HCT116 (cell line): ENCODE measurements around the gene NAGPA. TPM values are rescaled to one million over a fixed set of nuclear protein-coding genes. Genes with fewer than 3 reads are reported as not detected.

Experiments
- ATAC-seq: fragments of 200-7000 bp; cut with Tn5 transposase; 2 replicates; pipeline ENCODE4 v1.9.1; 2020; ENCODE audit warnings: mild to moderate bottlenecking, moderate library complexity
- BruUV-seq: library from RNA; stranded (reverse); fragments of 400-500 nt; replicated peaks from 2 replicates; lab custom pipeline; 2021; lab: Mats Ljungman, UMichigan
- CTCF ChIA-PET: fragments of 300-600 bp; sonication (Branson Sonifier 250); formaldehyde crosslinking; loops from one replicate; lab custom pipeline; 2021; ENCODE audit warnings: antibody characterized with exemption; lab: Charles Lee
- POLR2A ChIA-PET: fragments of 300-600, 350-600 bp; sonication (Branson Sonifier 250); formaldehyde crosslinking; loops from one replicate; lab custom pipeline; 2021; ENCODE audit warnings: antibody characterized with exemption; lab: Charles Lee
- RAD21 ChIA-PET, 2 experiments: fragments of 300-600 bp; sonication (Branson Sonifier 250); formaldehyde crosslinking; loops; one replicate each; lab custom pipeline; 2023; ENCODE audit warnings: low total read pairs in 2 of 2; ENCODE audit not compliant: uncharacterized antibody in 2 of 2, unreplicated experiment in 2 of 2, low non-redundant PET in 1 of 2; lab: Charles Lee
- DNase-seq: peaks from one replicate; pipeline ENCODE4 v3.0.0-alpha.2; 2010; ENCODE audit warnings: low read depth, low spot score
- H2AFZ ChIP-seq: fragments of 200-600 bp; shearing (Covaris generic), sonication (generic); 2 replicates; pipeline ENCODE4 v1.6.1; 2017; ENCODE audit warnings: low read depth, mixed run types, mixed read lengths, antibody characterized with exemption, low read length; ENCODE audit not compliant: poor library complexity, severe bottlenecking
- H3K27ac ChIP-seq: 2 replicates; pipeline ENCODE4 v1.5.1; 2012; ENCODE audit warnings: low read depth, low read length
- H3K27me3 ChIP-seq: fragments of 200-600 bp; sonication (generic); 2 replicates; pipeline ENCODE4 v1.6.1; 2016; ENCODE audit warnings: mixed run types, low read length, mixed read lengths; ENCODE audit not compliant: insufficient read depth
- H3K36me3 ChIP-seq, 2 experiments: fragments of 200-500 bp in 1 of 2; fragments of 200-600 bp in 1 of 2; sonication (Bioruptor generic) in 1 of 2; sonication (generic) in 1 of 2; 2 replicates each; pipeline versions ENCODE4 v1.5.1 to v1.6.1; 2014 to 2016; ENCODE audit warnings: low read length in 2 of 2, inconsistent platforms in 1 of 2, mixed read lengths in 1 of 2, mixed run types in 1 of 2; ENCODE audit not compliant: insufficient read depth in 2 of 2, control insufficient read depth in 1 of 2
- H3K4me1 ChIP-seq, 2 experiments: fragments of 200-600 bp in 1 of 2; sonication (generic) in 1 of 2; 2 replicates each; pipeline versions ENCODE4 v1.5.1 to v1.6.1; 2012 to 2017; ENCODE audit warnings: low read length in 2 of 2, inconsistent platforms in 1 of 2, mild to moderate bottlenecking in 1 of 2, mixed read lengths in 1 of 2, mixed run types in 1 of 2, moderate library complexity in 1 of 2; ENCODE audit not compliant: insufficient read depth in 2 of 2, control insufficient read depth in 1 of 2
- H3K4me2 ChIP-seq: fragments of 200-600 bp; sonication (generic); 2 replicates; pipeline ENCODE4 v1.6.1; 2017; ENCODE audit warnings: mixed run types, low read length, mixed read lengths
- H3K4me3 ChIP-seq, 2 experiments: fragments of 200-600 bp in 1 of 2; sonication (generic) in 1 of 2; replicated peaks in 1 of 2; 2 replicates each; pipeline ENCODE4 v1.5.1; 2011 to 2016; ENCODE audit warnings: low read length in 2 of 2, control low read depth in 1 of 2, low read depth in 1 of 2, mild to moderate bottlenecking in 1 of 2, mixed read lengths in 1 of 2, mixed run types in 1 of 2
- H3K79me2 ChIP-seq: fragments of 200-600 bp; sonication (generic); 2 replicates; pipeline ENCODE4 v1.6.1; 2017; ENCODE audit warnings: mild to moderate bottlenecking, mixed run types, low read length, moderate library complexity, mixed read lengths; ENCODE audit not compliant: insufficient read depth
- H3K9ac ChIP-seq: fragments of 200-600 bp; sonication (generic); 2 replicates; pipeline ENCODE4 v1.6.1; 2016; ENCODE audit warnings: low read length, mixed read lengths
- H3K9me2 ChIP-seq: fragments of 200-600 bp; sonication (generic), shearing (Covaris generic); 2 replicates; pipeline ENCODE4 v1.6.1; 2017; ENCODE audit warnings: mixed run types, mild to moderate bottlenecking, moderate library complexity; ENCODE audit not compliant: insufficient read depth
- H3K9me3 ChIP-seq, 2 experiments: fragments of 200-500 bp in 1 of 2; fragments of 200-600 bp in 1 of 2; sonication (Bioruptor generic) in 1 of 2; sonication (generic) in 1 of 2; 2 replicates each; pipeline ENCODE4 v1.6.1; 2014 to 2017; ENCODE audit warnings: low read length in 2 of 2, mixed read lengths in 2 of 2, inconsistent platforms in 1 of 2, low read depth in 1 of 2, mild to moderate bottlenecking in 1 of 2, mixed run types in 1 of 2, moderate library complexity in 1 of 2; ENCODE audit not compliant: control insufficient read depth in 1 of 2, insufficient read depth in 1 of 2
- H4K20me1 ChIP-seq: fragments of 200-600 bp; sonication (generic), shearing (Covaris generic); 2 replicates; pipeline ENCODE4 v1.6.1; 2017; ENCODE audit warnings: mixed run types, mild to moderate bottlenecking, moderate library complexity; ENCODE audit not compliant: insufficient read depth
- ATF3 ChIP-seq: IDR thresholded peaks from 2 replicates; pipeline ENCODE4 v1.6.1; 2012
- CBX3 ChIP-seq: IDR thresholded peaks from 2 replicates; pipeline ENCODE4 v1.6.1; 2012; ENCODE audit warnings: low read depth
- CEBPB ChIP-seq: IDR thresholded peaks from 2 replicates; pipeline ENCODE4 v1.6.1; 2012; ENCODE audit warnings: low read depth
- CTCF ChIP-seq, 3 experiments: fragments of 200-600 bp in 1 of 3; sonication (generic) in 1 of 3; IDR thresholded peaks in 2 of 3; conservative IDR thresholded peaks in 1 of 3; 2 replicates each; pipeline ENCODE4 v1.5.1; 2012 to 2017; ENCODE audit warnings: low read depth in 2 of 3, low read length in 2 of 3, antibody characterized with exemption in 1 of 3, borderline replicate concordance in 1 of 3, control low read depth in 1 of 3, mild to moderate bottlenecking in 1 of 3, mixed read lengths in 1 of 3, mixed run types in 1 of 3, moderate library complexity in 1 of 3; ENCODE audit not compliant: insufficient read depth in 1 of 3
- ELF1 ChIP-seq: IDR thresholded peaks from 2 replicates; pipeline ENCODE4 v1.6.1; 2012; ENCODE audit warnings: low read depth, borderline replicate concordance
- EZH2 ChIP-seq: fragments of 200-600 bp; sonication (generic); IDR thresholded peaks from 2 replicates; pipeline ENCODE4 v1.6.1; 2017; ENCODE audit warnings: antibody characterized with exemption, mixed run types
- EZH2phosphoT487 ChIP-seq: fragments of 200-600 bp; IDR thresholded peaks from 2 replicates; pipeline ENCODE4 v1.6.1; 2018; ENCODE audit warnings: antibody characterized with exemption, borderline replicate concordance
- FOSL1 ChIP-seq: IDR thresholded peaks from 2 replicates; pipeline ENCODE4 v1.6.1; 2012; ENCODE audit warnings: low read depth
- JUND ChIP-seq: IDR thresholded peaks from 2 replicates; pipeline ENCODE4 v1.6.1; 2012
- POLR2AphosphoS5 ChIP-seq: IDR thresholded peaks from 2 replicates; pipeline ENCODE4 v1.6.1; 2011; ENCODE audit warnings: mild to moderate bottlenecking, low read depth, low read length, moderate library complexity
- RAD21 ChIP-seq: IDR thresholded peaks from 2 replicates; pipeline ENCODE4 v1.6.1; 2012; ENCODE audit warnings: low read depth, mild to moderate bottlenecking
- SIN3A ChIP-seq: IDR thresholded peaks from 2 replicates; pipeline ENCODE4 v1.6.1; 2012; ENCODE audit warnings: low read depth
- SP1 ChIP-seq: IDR thresholded peaks from 2 replicates; pipeline ENCODE4 v1.6.1; 2012; ENCODE audit warnings: low read depth
- SRF ChIP-seq: IDR thresholded peaks from 2 replicates; pipeline ENCODE4 v1.6.1; 2012; ENCODE audit warnings: low read depth
- TCF7L2 ChIP-seq: IDR thresholded peaks from 2 replicates; pipeline ENCODE4 v1.7.0; 2011; ENCODE audit warnings: borderline replicate concordance, inconsistent platforms; ENCODE audit not compliant: insufficient read depth, insufficient read length; ENCODE audit errors: extremely low read depth
- intact Hi-C: fragments of 100-400 bp; cut with micrococcal nuclease; formaldehyde crosslinking; loops from 2 replicates; pipeline ENCODE4 v1.10.0; 2022
- total RNA-seq: library from RNA; stranded (reverse); gene quantifications from one replicate; pipeline ENCODE4 v1.2.1, GENCODE V29; 2021; ENCODE audit not compliant: unreplicated experiment
- TF ChIP-seq, protein P1 (sequence below): IDR thresholded peaks from 2 replicates; pipeline ENCODE4 v1.6.1; 2012; ENCODE audit warnings: low read depth
- TF ChIP-seq, protein P2 (sequence below): IDR thresholded peaks from 2 replicates; pipeline ENCODE4 v1.6.1; 2011; ENCODE audit warnings: mild to moderate bottlenecking, low read length, moderate library complexity; ENCODE audit not compliant: insufficient replicate concordance; ENCODE audit errors: extremely low read depth

NAGPA gene
- total RNA-seq, 1 experiment from 2014 or later = 17.5 TPM

GRCh38 chr16:4994719-4995434, 38.9 kb downstream of the NAGPA start:
- CTCF ChIA-PET = no interaction called here

More at GRCh38 chr16:4994719-4995434, 38.9 kb downstream of the NAGPA start:
- ChIA-PET POLR2A (no interaction called here), RAD21 (no interaction called here)
- ATAC-seq = no peak
- intact Hi-C loops = no loop called here
- Histone ChIP-seq H4K20me1 (no peaks in the 10 kb centered on the region), H3K36me3 (no peaks in the 10 kb centered on the region), H3K27me3 (peaks cover 5% of the 10 kb centered on the region; the same call in 1 of the 2 replicates), H3K4me3 (no peak overlapping the region), H3K9me3 (no peaks in the 10 kb centered on the region), H3K4me2 (no peak overlapping the region), H3K27ac (no peak overlapping the region), H2AFZ (no peak overlapping the region), H3K9ac (no peak overlapping the region), H3K79me2 (no peaks in the 10 kb centered on the region), H3K4me1 (no peaks in the 10 kb centered on the region), H3K9me2 (no peaks in the 10 kb centered on the region)
- no TSS peak for BruUV-seq
- TF ChIP-seq EZH2phosphoT487 (no peak), FOSL1 (no peak), JUND (no peak), ATF3 (no peak), CEBPB (no peak), EZH2 (no peak), CBX3 (no peak), SP1 (no peak), SIN3A (no peak), POLR2AphosphoS5 (no peak), RAD21 (no peak), TCF7L2 (no peak), CTCF (IDR thresholded peaks at IDR 0.05 in 2 of 3, conservative IDR thresholded peaks at IDR 0.05 in 1 of 3; ENCODE audit: borderline replicate concordance in 1 of 3, insufficient read depth in 1 of 3, low read depth in 2 of 3, low read length in 2 of 3) (no peak), SRF (no peak), ELF1 (no peak)
- TF ChIP-seq, protein P1, sequence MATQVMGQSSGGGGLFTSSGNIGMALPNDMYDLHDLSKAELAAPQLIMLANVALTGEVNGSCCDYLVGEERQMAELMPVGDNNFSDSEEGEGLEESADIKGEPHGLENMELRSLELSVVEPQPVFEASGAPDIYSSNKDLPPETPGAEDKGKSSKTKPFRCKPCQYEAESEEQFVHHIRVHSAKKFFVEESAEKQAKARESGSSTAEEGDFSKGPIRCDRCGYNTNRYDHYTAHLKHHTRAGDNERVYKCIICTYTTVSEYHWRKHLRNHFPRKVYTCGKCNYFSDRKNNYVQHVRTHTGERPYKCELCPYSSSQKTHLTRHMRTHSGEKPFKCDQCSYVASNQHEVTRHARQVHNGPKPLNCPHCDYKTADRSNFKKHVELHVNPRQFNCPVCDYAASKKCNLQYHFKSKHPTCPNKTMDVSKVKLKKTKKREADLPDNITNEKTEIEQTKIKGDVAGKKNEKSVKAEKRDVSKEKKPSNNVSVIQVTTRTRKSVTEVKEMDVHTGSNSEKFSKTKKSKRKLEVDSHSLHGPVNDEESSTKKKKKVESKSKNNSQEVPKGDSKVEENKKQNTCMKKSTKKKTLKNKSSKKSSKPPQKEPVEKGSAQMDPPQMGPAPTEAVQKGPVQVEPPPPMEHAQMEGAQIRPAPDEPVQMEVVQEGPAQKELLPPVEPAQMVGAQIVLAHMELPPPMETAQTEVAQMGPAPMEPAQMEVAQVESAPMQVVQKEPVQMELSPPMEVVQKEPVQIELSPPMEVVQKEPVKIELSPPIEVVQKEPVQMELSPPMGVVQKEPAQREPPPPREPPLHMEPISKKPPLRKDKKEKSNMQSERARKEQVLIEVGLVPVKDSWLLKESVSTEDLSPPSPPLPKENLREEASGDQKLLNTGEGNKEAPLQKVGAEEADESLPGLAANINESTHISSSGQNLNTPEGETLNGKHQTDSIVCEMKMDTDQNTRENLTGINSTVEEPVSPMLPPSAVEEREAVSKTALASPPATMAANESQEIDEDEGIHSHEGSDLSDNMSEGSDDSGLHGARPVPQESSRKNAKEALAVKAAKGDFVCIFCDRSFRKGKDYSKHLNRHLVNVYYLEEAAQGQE = no peak
- TF ChIP-seq, protein P2, sequence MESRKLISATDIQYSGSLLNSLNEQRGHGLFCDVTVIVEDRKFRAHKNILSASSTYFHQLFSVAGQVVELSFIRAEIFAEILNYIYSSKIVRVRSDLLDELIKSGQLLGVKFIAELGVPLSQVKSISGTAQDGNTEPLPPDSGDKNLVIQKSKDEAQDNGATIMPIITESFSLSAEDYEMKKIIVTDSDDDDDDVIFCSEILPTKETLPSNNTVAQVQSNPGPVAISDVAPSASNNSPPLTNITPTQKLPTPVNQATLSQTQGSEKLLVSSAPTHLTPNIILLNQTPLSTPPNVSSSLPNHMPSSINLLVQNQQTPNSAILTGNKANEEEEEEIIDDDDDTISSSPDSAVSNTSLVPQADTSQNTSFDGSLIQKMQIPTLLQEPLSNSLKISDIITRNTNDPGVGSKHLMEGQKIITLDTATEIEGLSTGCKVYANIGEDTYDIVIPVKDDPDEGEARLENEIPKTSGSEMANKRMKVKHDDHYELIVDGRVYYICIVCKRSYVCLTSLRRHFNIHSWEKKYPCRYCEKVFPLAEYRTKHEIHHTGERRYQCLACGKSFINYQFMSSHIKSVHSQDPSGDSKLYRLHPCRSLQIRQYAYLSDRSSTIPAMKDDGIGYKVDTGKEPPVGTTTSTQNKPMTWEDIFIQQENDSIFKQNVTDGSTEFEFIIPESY = no peak
- no peak for DNase-seq
